Ovary (tissue), 9 donors: ENCODE measurements around the gene SLC4A1AP. TPM values are rescaled to one million over a fixed set of nuclear protein-coding genes. Genes with fewer than 3 reads are reported as not detected.
A peak's percentile ranks its signal among the peaks of the same experiment; 100 is the strongest.

Experiments
- DNase-seq, 5 donors: peaks; one replicate each; pipeline ENCODE4 v3.0.0-alpha.2; 2019 to 2020
- H3K27ac ChIP-seq, 2 donors: fragments of 200-600 bp; one replicate each; pipeline versions ENCODE4 v1.5.1 to v1.8.0; 2019 to 2022
- H3K27me3 ChIP-seq: fragments of 200-600 bp; one replicate; pipeline ENCODE4 v1.8.0; 2022
- H3K36me3 ChIP-seq: fragments of 200-600 bp; sonication (generic); one replicate; pipeline ENCODE4 v1.5.1; 2019
- H3K4me1 ChIP-seq: one replicate; pipeline ENCODE4 v1.8.1; 2013; ENCODE audit warnings: mild to moderate bottlenecking, moderate library complexity; ENCODE audit not compliant: insufficient read depth
- H3K4me3 ChIP-seq: fragments of 200-600 bp; sonication (generic); one replicate; pipeline ENCODE4 v1.5.1; 2017
- H3K9me3 ChIP-seq, 2 donors: fragments of 200-600 bp in 1 of 2; sonication (generic) in 1 of 2; one replicate each; pipeline versions ENCODE4 v1.5.1 to v1.8.1; 2013 to 2019; ENCODE audit warnings: mild to moderate bottlenecking in 1 of 2, moderate library complexity in 1 of 2
- CTCF ChIP-seq, 3 donors: fragments of 450-650 bp in 2 of 3; fragments of 200-600 bp in 1 of 3; IDR thresholded peaks; one replicate each; pipeline versions ENCODE4 v1.5.1 to v1.8.0; 2016 to 2022; ENCODE audit warnings: antibody characterized with exemption in 3 of 3, mild to moderate bottlenecking in 1 of 3
- EP300 ChIP-seq: sonication (generic); formaldehyde crosslinking; IDR thresholded peaks from one replicate; pipeline ENCODE4 v1.6.1; 2017; ENCODE audit warnings: antibody characterized with exemption
- POLR2A ChIP-seq: fragments of 450-650 bp; IDR thresholded peaks from one replicate; pipeline ENCODE4 v1.6.1; 2017; ENCODE audit warnings: antibody characterized with exemption, mild to moderate bottlenecking, moderate library complexity
- WGBS, 3 donors: extraction: QIAGEN DNeasy Blood & Tissue Kit in 1 of 3; methylation state at CpG; one replicate each; pipeline versions ENCODE4 v1.1.5 to v1.1.7; 2013 to 2017; 5-methylcytosine and 5-hydroxymethylcytosine counted together
- intact Hi-C, 4 donors: fragments of 100-400 bp; cut with DNase I; formaldehyde crosslinking; loops; one replicate each; pipeline versions ENCODE4 v1.11.0 to v1.15.1; 2022 to 2023
- polyA plus RNA-seq, 2 donors: library from polyadenylated mRNA; stranded (reverse); fragments of 200-250 nt in 1 of 2; fragments of 350-450 nt in 1 of 2; fragmentation: Illumina TruSeq in 1 of 2; extraction: RNeasy Lipid Tissue Mini Kit (QIAGEN cat#74804) in 1 of 2; gene quantifications; one replicate each; pipeline ENCODE4 v1.2.3, GENCODE V29; 2013 to 2014
- total RNA-seq, 7 donors: library from RNA; depleted of rRNA in 2 of 7; stranded (reverse); fragments of >200 nt in 2 of 7; fragmentation: NEBNext Ultra II Directional in 3 of 7; extraction: Animal tissue kit (Norgen Biotek cat#: 25700) in 3 of 7; gene quantifications; one replicate each; pipeline versions ENCODE4 v1.1.0 to v1.2.4, GENCODE V29; 2016 to 2023
- donor health status: DM: no; HTN: no; CAD: no; lungs with moderate emphysema.
- donor health status: DM: no; HTN: no; CAD: no.
- donor health status: Bipolar disorder and iron deficiency.
- donor health status: DM: yes; HTN: yes; CAD: no.
- donor health status: DM: no; HTN: no; CAD: no.
- donor health status: DM: yes; HTN: yes; CAD: no.

Gene SLC4A1AP
- total and polyA plus RNA-seq, 9 donors = 14.6 to 22.0 (median 16.2) TPM

- intact Hi-C loops = loop anchor here (2.0 to 10.0 kb wide), 4 partner anchors 72 to 752 kb away; partner anchors contain the start of gene MRPL33 (in 1 of the 4)
- Histone ChIP-seq H3K27ac (no peak overlapping the region), H3K9me3 (no peaks in the 10 kb centered on the region), H3K27me3 (no peaks in the 10 kb centered on the region), H3K36me3 (no peaks in the 10 kb centered on the region), H3K4me1 (peaks cover 13% of the 10 kb centered on the region), H3K4me3 (no peak overlapping the region)
- TF ChIP-seq EP300 = no peak
- no peak for TF ChIP-seq CTCF (IDR thresholded peaks at IDR 0.05)
- no peak for TF ChIP-seq POLR2A
- DNase-seq = no peak
- 53 to 78% (median 65%) methylated on average over 1 of the region's 1 CpG for WGBS, 3 donors
Observed at GRCh38 chr2:27702302-27702701, 38.6 kb downstream of the SLC4A1AP start.

DNA sequence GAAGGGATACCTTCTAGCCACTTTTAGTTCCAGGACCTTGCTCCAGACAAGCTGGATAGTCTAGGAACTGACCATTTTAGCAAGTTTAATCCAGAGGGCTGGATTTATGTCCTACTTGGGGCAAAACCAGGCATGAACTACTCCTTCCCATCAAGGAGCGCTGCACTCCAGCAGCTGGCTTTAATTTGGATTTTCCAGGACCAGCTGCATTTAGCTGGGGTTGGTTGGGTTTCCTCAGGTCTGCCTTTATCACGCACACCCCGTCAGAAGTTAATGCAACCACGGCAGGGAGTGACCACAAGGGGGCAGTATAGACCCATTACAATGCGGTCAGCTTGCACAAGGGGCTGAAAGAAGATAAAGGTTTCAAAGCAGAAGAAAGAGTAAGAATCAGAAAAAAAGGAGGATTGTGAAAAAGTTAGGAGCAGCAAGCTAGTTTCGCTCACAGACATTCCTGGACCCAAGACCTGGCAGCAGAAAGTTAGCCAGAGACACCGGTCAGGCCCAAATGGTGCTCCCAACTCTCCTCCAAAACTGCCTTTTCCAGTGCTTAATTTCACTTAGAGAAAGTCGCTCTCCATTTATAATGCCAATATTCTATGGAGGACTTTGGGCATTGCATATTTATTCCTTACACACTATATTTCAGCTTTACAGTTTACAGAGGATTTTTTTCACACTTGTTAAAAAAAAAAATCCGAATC is 40.1 kb downstream of the SLC4A1AP start:
- peak; percentile 82 to 93 (median 87) for DNase-seq
- TF ChIP-seq CTCF (IDR thresholded peaks at IDR 0.05) (peak; percentile 79 to 95 (median 93)), POLR2A (no peak)
- Histone ChIP-seq H3K36me3 (no peaks in the 10 kb centered on the region), H3K9me3 (no peaks in the 10 kb centered on the region), H3K27ac (no peak overlapping the region), H3K27me3 (no peaks in the 10 kb centered on the region), H3K4me1 (peaks cover 20% of the 10 kb centered on the region), H3K4me3 (no peak overlapping the region)
- intact Hi-C loops = loop anchor here (2.0 to 10.0 kb wide), 4 partner anchors 71 to 751 kb away; partner anchors contain the start of gene MRPL33 (in 1 of the 4)
- WGBS, 3 donors = 20 to 23% (median 22%) methylated on average over 9 of the region's 9 CpGs

- intact Hi-C loops = loop anchor here in 3 of 4 donors (5.0 to 10.0 kb wide), 3 partner anchors 70 to 750 kb away; partner anchors contain the start of gene MRPL33 (in 1 of the 3)
- peaks cover 20% of the 10 kb centered on the region for H3K4me1 ChIP-seq
- 85 to 90% (median 86%) methylated on average over 5 of the region's 5 CpGs for WGBS, 3 donors
- H3K4me3 ChIP-seq = no peak overlapping the region
- no peaks in the 10 kb centered on the region for H3K36me3 ChIP-seq
- TF ChIP-seq POLR2A (no peak), CTCF (IDR thresholded peaks at IDR 0.05) (no peak), EP300 (no peak)
- H3K9me3 ChIP-seq = no peaks in the 10 kb centered on the region
- no peaks in the 10 kb centered on the region for H3K27me3 ChIP-seq
- no peak for DNase-seq
- peak overlapping the region in 1 of 2 donors; percentile 10 for H3K27ac ChIP-seq
Observed at GRCh38 chr2:27704342-27704876, 40.7 kb downstream of the SLC4A1AP start.

- WGBS, 3 donors = 10 to 16% (median 14%) methylated on average over 4 of the region's 4 CpGs
- no peak overlapping the region for H3K4me3 ChIP-seq
Observed at GRCh38 chr2:27705851-27706622, 42.3 kb downstream of the SLC4A1AP start.

More at GRCh38 chr2:27705851-27706622, 42.3 kb downstream of the SLC4A1AP start:
- H3K27ac ChIP-seq = peak overlapping the region; percentile 38 to 39
- peaks cover 20% of the 10 kb centered on the region for H3K4me1 ChIP-seq
- TF ChIP-seq CTCF (IDR thresholded peaks at IDR 0.05) (no peak), POLR2A (no peak), EP300 (peak; percentile 66)
- H3K36me3 ChIP-seq = no peaks in the 10 kb centered on the region
- intact Hi-C loops = loop anchor here (5.0 to 10.0 kb wide), 3 partner anchors 69 to 749 kb away; partner anchors contain the start of genes FOSL2 (in 2 of the 4) and MRPL33 (in 1 of the 4)
- no peaks in the 10 kb centered on the region for H3K27me3 ChIP-seq
- DNase-seq = peak; percentile 61 to 79 (median 75)
- H3K9me3 ChIP-seq = no peaks in the 10 kb centered on the region
